GM12892 (cell line): ENCODE results near the gene ARHGEF16.

Experiments
- DNase-seq: peaks from one replicate; pipeline ENCODE4 v3.0.0; 2011; ENCODE audit not compliant: insufficient read length
- FAIRE-seq: peaks from 2 replicates; lab custom pipeline; 2011; peaks lifted over from hg19 to GRCh38; lab: Jason Lieb, UNC
- POLR2A ChIP-seq: IDR thresholded peaks from 2 replicates; pipeline ENCODE4 v1.6.1; 2011; ENCODE audit warnings: low read depth, low read length, control low read depth
- POLR2AphosphoS5 ChIP-seq: IDR thresholded peaks from 2 replicates; pipeline ENCODE4 v1.6.1; 2011; ENCODE audit warnings: low read depth, low read length, control low read depth
- TAF1 ChIP-seq: IDR thresholded peaks from 2 replicates; pipeline ENCODE4 v1.6.1; 2011; ENCODE audit warnings: low read depth, mild to moderate bottlenecking, control low read depth, low read length, borderline replicate concordance

Gene ARHGEF16

DNA sequence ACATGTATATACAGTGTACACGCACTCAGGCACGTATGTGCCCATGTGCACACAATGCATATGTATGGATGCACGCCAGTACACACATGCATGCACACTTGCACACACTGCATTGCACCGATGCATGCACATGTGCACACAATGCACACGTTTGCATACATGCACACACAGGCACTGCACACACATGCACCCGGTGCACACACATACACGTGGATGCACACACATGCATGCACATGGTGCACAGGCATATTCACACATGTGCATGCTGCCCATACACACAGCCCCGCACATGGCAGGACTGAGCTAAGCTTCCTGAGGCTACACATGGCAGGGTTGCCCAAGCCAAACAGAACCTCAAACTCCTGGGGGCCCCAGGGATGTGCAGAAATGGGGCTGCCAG, 19.6 kb downstream of the ARHGEF16 start:
- FAIRE-seq, result no peak
- no peak for DNase-seq
- no peak for TF ChIP-seq POLR2A
- no peak for TF ChIP-seq TAF1
- TF ChIP-seq POLR2AphosphoS5, result no peak

DNA sequence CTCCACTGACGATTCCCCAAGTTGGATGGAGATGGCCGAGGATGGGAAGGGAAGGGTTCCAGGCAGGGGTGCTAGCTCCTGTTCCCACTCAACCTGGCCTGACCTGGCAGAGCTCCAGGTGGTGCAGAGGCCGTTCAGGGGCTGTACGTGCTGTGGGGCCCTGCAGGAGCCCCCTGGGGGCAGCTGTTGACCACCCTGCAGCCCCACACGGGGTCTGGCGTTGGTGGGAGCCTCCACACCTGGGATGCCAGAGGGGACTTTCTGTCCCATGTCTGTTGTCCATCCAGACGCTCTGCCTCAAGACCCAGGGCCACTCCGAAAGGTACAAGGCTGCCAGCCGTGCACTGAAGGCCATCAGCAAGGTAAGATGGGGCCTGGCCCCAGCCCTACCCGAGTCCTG, 20.0 kb downstream of the ARHGEF16 start:
- DNase-seq, result no peak
- no peak for FAIRE-seq
- TF ChIP-seq POLR2A, result no peak
- TF ChIP-seq TAF1, result no peak
- no peak for TF ChIP-seq POLR2AphosphoS5

DNA sequence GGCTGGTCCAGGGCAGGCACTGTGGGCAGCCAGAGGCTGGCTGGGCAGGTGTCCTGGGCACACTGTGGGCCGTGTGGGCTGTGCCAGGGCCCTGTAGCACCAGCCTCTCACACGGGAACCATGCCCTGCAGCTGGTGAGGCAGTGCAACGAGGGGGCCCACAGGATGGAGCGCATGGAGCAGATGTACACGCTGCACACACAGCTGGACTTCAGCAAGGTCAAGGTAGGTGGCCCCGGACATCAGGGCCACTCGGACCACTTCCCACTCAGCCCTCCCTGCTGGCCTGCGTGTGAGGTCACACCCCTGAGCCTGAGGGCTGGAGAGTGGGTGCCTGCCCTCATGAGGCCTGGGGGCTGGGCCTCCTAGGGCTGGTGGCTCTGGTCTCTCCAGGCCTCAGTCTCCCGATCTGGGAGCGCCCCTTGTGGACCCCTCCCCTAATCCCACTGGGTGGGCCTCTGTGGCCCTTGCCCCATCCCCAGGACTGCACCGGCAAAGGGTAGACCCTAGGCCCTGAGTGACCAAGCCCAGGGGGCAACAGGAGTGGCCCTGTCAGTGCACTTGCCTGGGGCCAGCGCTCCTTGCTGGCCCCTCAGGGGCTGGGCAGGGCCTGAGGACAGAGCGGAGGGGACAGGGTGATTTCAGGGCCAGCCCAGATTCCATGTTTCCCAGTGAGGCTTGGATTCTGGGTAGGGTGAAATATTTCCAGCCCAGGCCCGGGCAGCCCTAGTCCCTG, 21.5 kb downstream of the ARHGEF16 start:
- FAIRE-seq (no peak), DNase-seq (no peak)

DNA sequence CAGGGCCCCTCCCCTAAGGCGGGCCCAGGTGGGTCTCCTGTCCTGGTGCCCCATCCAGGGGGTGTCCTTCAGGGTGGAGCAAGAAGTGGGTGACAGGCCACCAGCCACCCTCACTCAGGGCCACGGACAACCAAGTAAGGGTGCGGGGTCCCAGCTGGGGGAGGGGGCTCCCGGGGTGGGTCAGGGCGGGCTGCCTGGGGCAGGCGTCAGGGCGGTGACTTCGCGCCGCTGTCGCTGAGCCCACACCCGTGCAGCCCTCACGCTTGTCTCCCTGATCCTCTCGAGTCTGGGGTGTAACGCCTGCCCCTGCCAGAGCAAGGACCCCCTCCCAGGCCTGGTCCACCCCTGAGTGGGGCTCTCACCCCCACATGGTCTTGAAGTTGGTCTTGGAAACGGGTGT, 22.2 kb downstream of the ARHGEF16 start:
- FAIRE-seq (no peak), DNase-seq (no peak)
- no peak for TF ChIP-seq POLR2A
- no peak for TF ChIP-seq POLR2AphosphoS5
- TF ChIP-seq TAF1, result no peak

More for the DNA sequence above, 21.5 kb downstream of the ARHGEF16 start:
- TF ChIP-seq TAF1 (no peak), POLR2A (no peak), POLR2AphosphoS5 (no peak)

DNA sequence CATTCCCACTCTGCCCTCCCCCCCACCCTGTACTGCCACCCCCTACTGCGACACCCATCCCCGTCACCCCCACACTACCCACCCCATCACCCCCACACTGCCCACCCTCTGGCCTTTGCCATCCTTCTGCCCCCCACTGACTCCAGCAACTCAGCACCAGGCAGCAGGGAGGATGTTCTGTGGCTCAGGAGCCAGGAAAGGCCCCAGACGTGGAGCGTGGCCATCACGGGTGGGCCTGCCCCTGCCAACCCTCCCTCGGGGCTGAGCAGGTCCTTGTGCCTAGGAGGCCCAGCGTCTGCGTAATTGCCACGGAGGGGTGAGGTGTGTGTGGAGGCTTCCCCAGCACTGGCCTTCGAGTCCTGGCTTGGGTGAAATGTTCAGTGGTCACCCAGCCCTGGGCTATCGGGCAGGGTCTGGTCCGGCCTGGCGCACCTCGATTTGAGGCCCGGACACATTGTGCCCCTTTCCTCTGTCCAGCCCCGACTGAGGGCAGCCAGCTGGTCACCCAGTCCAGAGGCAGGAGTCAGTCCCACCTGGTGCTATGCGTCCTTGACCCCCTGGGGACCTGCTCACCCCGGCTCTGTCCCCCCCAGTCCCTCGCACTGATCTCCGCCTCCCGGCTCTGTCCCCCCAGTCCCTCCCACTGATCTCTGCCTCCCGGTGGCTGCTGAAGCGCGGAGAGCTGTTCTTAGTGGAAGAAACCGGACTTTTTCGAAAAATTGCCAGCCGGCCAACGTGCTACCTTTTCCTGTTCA, 23.0 kb downstream of the ARHGEF16 start:
- no peak for TF ChIP-seq TAF1
- TF ChIP-seq POLR2AphosphoS5, result no peak
- TF ChIP-seq POLR2A, result no peak
- DNase-seq (peak; percentile 62), FAIRE-seq (no peak)

DNA sequence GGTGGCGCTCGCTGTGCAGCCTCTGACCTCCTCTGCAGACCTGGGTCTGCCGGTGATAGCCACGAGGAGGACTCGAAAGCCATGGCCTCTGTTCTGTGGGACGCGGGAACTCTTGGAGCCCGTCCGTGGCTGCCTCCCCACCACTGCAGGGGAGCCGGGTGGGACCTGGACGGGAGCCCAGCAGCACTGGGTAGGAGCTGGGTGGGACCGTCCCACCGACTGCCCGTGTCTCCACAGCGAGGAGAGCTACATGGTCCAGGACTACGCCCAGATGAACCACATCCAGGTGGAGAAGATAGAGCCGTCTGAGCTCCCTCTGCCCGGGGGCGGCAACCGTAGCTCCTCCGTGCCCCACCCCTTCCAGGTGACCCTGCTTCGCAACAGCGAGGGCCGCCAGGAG, 23.7 kb downstream of the ARHGEF16 start:
- no peak for DNase-seq
- TF ChIP-seq POLR2AphosphoS5, result no peak
- TF ChIP-seq TAF1, result no peak
- no peak for TF ChIP-seq POLR2A
- no peak for FAIRE-seq

DNA sequence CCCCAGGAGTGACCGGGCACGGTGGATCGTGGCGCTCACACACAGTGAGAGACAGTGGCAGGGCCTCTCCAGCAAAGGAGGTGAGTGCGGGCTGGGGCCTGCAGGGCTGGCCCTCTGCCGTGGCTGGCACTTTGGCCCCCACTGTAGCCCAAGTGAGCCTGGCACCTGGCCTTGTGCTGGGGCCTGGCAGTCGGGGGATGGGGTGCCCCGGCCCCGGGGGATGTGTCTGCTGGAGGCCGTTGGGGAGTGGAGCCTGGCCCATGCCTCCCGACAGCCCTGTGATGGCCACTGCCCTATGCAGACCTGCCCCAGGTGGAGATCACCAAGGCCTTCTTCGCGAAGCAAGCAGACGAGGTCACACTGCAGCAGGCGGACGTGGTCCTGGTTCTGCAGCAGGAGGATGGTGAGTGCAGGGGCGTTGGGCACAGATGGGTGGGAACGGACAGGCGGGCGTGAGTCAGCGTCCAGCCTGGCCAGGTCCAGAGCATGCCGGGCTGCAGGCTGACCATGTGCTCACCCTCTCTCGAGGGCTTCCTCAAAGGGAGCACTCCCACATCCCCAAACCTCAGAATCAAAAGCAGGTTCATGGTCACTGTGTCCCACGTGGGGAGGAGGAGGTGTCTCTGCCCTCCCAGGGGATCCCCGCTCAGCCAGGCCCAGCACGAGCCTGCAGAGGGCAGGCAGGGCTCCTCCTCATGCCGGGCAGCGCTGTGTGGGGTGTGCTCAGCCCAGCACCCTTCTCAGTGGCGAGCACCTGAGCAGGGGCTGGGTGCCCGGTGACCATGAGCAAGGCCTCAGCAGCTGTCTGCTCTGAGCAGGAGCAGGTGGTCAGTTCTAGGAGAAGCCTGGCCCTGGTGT, 25.3 kb downstream of the ARHGEF16 start:
- FAIRE-seq, result no peak

DNA sequence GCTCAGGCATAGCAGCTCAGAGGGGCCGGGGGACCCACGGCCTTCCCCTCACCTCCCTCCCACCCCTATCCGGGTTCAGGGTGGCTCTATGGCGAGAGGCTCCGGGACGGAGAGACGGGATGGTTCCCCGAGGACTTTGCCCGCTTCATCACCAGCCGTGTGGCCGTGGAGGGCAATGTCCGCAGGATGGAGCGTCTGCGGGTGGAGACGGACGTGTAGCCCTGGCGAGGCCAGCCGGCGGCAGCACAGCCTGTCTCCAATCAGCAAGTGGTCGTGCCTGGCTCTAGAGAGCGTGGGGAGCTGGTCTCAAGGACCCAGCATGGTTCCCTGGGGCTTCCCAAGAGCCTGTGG, 25.9 kb downstream of the ARHGEF16 start:
- TF ChIP-seq POLR2AphosphoS5 (no peak), POLR2A (no peak), TAF1 (no peak)

More for the DNA sequence above, 25.3 kb downstream of the ARHGEF16 start:
- TF ChIP-seq POLR2A (no peak), TAF1 (no peak), POLR2AphosphoS5 (no peak)
- no peak for DNase-seq

DNA sequence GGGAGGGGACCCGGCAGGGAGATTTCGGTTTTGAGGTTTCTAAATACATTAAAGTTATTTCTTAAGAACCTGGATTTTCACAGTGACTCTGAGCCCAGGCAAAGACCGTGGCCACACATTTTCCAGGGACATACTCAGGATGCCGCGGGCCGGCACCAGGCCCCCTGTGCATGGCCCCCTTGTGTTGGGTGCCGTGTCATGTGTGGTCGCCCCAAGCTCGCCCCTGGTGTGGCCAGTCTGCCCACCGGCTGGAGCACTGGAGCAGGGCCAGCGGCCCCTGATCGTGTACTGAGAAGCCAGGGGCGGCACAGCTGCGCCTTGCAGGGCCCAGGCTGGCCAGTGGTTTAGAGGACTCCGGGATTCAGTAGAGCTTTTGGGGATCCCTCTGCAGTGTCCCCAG, 26.6 kb downstream of the ARHGEF16 start:
- FAIRE-seq (no peak), DNase-seq (no peak)
- TF ChIP-seq POLR2A, result no peak
- TF ChIP-seq POLR2AphosphoS5, result no peak
- no peak for TF ChIP-seq TAF1

More for the DNA sequence above, 25.9 kb downstream of the ARHGEF16 start:
- no peak for FAIRE-seq
- no peak for DNase-seq

DNA sequence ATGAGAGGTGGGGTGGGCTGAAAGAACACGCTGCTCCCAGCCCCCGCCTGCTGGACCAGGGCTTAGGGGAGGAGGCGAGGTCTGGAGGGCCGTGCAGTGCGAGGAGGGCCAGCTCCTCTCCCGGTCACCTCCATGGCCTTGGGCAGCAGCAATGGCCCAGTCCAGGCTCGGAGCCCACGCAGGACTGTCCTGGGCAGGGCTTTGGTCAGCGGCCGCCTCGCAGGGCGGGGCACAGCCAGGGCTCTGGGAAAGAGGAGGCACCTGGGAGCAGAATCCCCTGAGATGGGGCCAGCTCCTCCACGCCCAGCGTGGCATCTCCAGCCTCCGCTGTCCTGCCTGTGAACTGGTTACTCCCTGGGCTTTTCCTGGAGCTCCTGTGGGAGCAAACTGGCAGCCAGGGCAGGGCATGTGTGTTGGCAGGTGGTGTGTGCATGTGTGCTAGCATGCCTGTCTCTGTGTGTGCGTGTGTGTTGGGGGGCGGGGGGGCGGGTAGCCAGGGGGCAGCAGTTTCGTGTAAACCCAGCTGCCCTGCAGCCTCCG, 27.4 kb downstream of the ARHGEF16 start:
- FAIRE-seq (no peak), DNase-seq (no peak)
- TF ChIP-seq TAF1 (no peak), POLR2AphosphoS5 (no peak), POLR2A (no peak)
